ENCODE measurements around the gene C1orf105.
A peak's percentile ranks its signal among the peaks of the same experiment; 100 is the strongest.
"Not testable (repeated sequence)": the region's sequence is repeated elsewhere in the genome, so short reads cannot be mapped to it uniquely, and the experiment has no call there.

The C1orf105 gene

GRCh38 chr1:172420385-172420784 is at the start of gene C1orf105:
C1orf105 (plus strand) TSS chr1:172420685; CDS start chr1:172420886, 201 bp downstream.
- H3K4me1 ChIP-seq (ENCODE audit: control insufficient read depth, insufficient read depth, low read length), result no peaks in the 10 kb centered on the region
- H3K27ac ChIP-seq (ENCODE audit: low read depth, low read length), result no peak within 1 kb of the TSS
- H3K27me3 ChIP-seq (ENCODE audit: control insufficient read depth, insufficient read depth, low read length), result no peaks in the 10 kb centered on the region
- no peak within 1 kb of the TSS for H3K9ac ChIP-seq (ENCODE audit: low read length)
- H3K4me3 ChIP-seq (ENCODE audit: low read length), result no peak within 1 kb of the TSS
- no peaks in the 10 kb centered on the region for H3K36me3 ChIP-seq (ENCODE audit: control insufficient read depth, insufficient read depth, low read length)

GRCh38 chr1:172371646-172372045 is 48.8 kb upstream of the C1orf105 start:
- H3K9ac ChIP-seq (ENCODE audit: low read length); H3K27me3 ChIP-seq (ENCODE audit: control insufficient read depth, insufficient read depth, low read length); H3K27ac ChIP-seq (ENCODE audit: low read depth, low read length); H3K4me1 ChIP-seq (ENCODE audit: control insufficient read depth, insufficient read depth, low read length); H3K36me3 ChIP-seq (ENCODE audit: control insufficient read depth, insufficient read depth, low read length); H3K4me3 ChIP-seq (ENCODE audit: low read length): not testable (repeated sequence)

GRCh38 chr1:172373864-172374263 is 46.6 kb upstream of the C1orf105 start:
- H3K36me3 ChIP-seq (ENCODE audit: control insufficient read depth, insufficient read depth, low read length), result no peaks in the 10 kb centered on the region
- H3K4me1 ChIP-seq (ENCODE audit: control insufficient read depth, insufficient read depth, low read length), result no peaks in the 10 kb centered on the region
- no peak overlapping the region for H3K9ac ChIP-seq (ENCODE audit: low read length)
- no peak overlapping the region for H3K27ac ChIP-seq (ENCODE audit: low read depth, low read length)
- no peaks in the 10 kb centered on the region for H3K27me3 ChIP-seq (ENCODE audit: control insufficient read depth, insufficient read depth, low read length)
- H3K4me3 ChIP-seq (ENCODE audit: low read length), result no peak overlapping the region

- no peak overlapping the region for H3K9ac ChIP-seq (ENCODE audit: low read length)
- no peak overlapping the region for H3K4me3 ChIP-seq (ENCODE audit: low read length)
- H3K36me3 ChIP-seq (ENCODE audit: control insufficient read depth, insufficient read depth, low read length), result no peaks in the 10 kb centered on the region
- no peak overlapping the region for H3K27ac ChIP-seq (ENCODE audit: low read depth, low read length)
- no peaks in the 10 kb centered on the region for H3K27me3 ChIP-seq (ENCODE audit: control insufficient read depth, insufficient read depth, low read length)
- H3K4me1 ChIP-seq (ENCODE audit: control insufficient read depth, insufficient read depth, low read length), result no peaks in the 10 kb centered on the region
Measured at GRCh38 chr1:172375211-172375631, 45.3 kb upstream of the C1orf105 start.

GRCh38 chr1:172376431-172376830 is 44.1 kb upstream of the C1orf105 start:
- H3K36me3 ChIP-seq (ENCODE audit: control insufficient read depth, insufficient read depth, low read length), result no peaks in the 10 kb centered on the region
- no peak overlapping the region for H3K9ac ChIP-seq (ENCODE audit: low read length)
- no peak overlapping the region for H3K27ac ChIP-seq (ENCODE audit: low read depth, low read length)
- no peaks in the 10 kb centered on the region for H3K27me3 ChIP-seq (ENCODE audit: control insufficient read depth, insufficient read depth, low read length)
- H3K4me1 ChIP-seq (ENCODE audit: control insufficient read depth, insufficient read depth, low read length), result no peaks in the 10 kb centered on the region
- no peak overlapping the region for H3K4me3 ChIP-seq (ENCODE audit: low read length)

GRCh38 chr1:172377565-172377964 is 42.9 kb upstream of the C1orf105 start:
- no peak overlapping the region for H3K9ac ChIP-seq (ENCODE audit: low read length)
- H3K4me1 ChIP-seq (ENCODE audit: control insufficient read depth, insufficient read depth, low read length), result no peaks in the 10 kb centered on the region
- no peaks in the 10 kb centered on the region for H3K36me3 ChIP-seq (ENCODE audit: control insufficient read depth, insufficient read depth, low read length)
- H3K4me3 ChIP-seq (ENCODE audit: low read length), result no peak overlapping the region
- no peaks in the 10 kb centered on the region for H3K27me3 ChIP-seq (ENCODE audit: control insufficient read depth, insufficient read depth, low read length)
- no peak overlapping the region for H3K27ac ChIP-seq (ENCODE audit: low read depth, low read length)

GRCh38 chr1:172378109-172378760 is 42.2 kb upstream of the C1orf105 start:
- Histone ChIP-seq H3K27ac (ENCODE audit: low read depth, low read length) (no peak overlapping the region), H3K4me3 (ENCODE audit: low read length) (no peak overlapping the region), H3K9ac (ENCODE audit: low read length) (no peak overlapping the region), H3K36me3 (ENCODE audit: control insufficient read depth, insufficient read depth, low read length) (no peaks in the 10 kb centered on the region), H3K4me1 (ENCODE audit: control insufficient read depth, insufficient read depth, low read length) (peaks cover 6% of the 10 kb centered on the region), H3K27me3 (ENCODE audit: control insufficient read depth, insufficient read depth, low read length) (no peaks in the 10 kb centered on the region)

- no peak overlapping the region for H3K4me3 ChIP-seq (ENCODE audit: low read length)
- no peaks in the 10 kb centered on the region for H3K36me3 ChIP-seq (ENCODE audit: control insufficient read depth, insufficient read depth, low read length)
- H3K4me1 ChIP-seq (ENCODE audit: control insufficient read depth, insufficient read depth, low read length), result peaks cover 13% of the 10 kb centered on the region
- H3K27ac ChIP-seq (ENCODE audit: low read depth, low read length), result no peak overlapping the region
- H3K27me3 ChIP-seq (ENCODE audit: control insufficient read depth, insufficient read depth, low read length), result no peaks in the 10 kb centered on the region
- no peak overlapping the region for H3K9ac ChIP-seq (ENCODE audit: low read length)
Measured at GRCh38 chr1:172380441-172381244, 39.8 kb upstream of the C1orf105 start.

GRCh38 chr1:172381946-172382345 is 38.5 kb upstream of the C1orf105 start:
- H3K27ac ChIP-seq (ENCODE audit: low read depth, low read length), result peak overlapping the region; percentile 3
- H3K36me3 ChIP-seq (ENCODE audit: control insufficient read depth, insufficient read depth, low read length), result no peaks in the 10 kb centered on the region
- H3K27me3 ChIP-seq (ENCODE audit: control insufficient read depth, insufficient read depth, low read length), result no peaks in the 10 kb centered on the region
- H3K4me3 ChIP-seq (ENCODE audit: low read length), result no peak overlapping the region
- peaks cover 13% of the 10 kb centered on the region for H3K4me1 ChIP-seq (ENCODE audit: control insufficient read depth, insufficient read depth, low read length)
- no peak overlapping the region for H3K9ac ChIP-seq (ENCODE audit: low read length)

GRCh38 chr1:172382406-172382805 is 38.1 kb upstream of the C1orf105 start:
- Histone ChIP-seq H3K9ac (ENCODE audit: low read length) (no peak overlapping the region), H3K4me3 (ENCODE audit: low read length) (no peak overlapping the region), H3K27ac (ENCODE audit: low read depth, low read length) (peak overlapping the region; percentile 3), H3K27me3 (ENCODE audit: control insufficient read depth, insufficient read depth, low read length) (no peaks in the 10 kb centered on the region), H3K36me3 (ENCODE audit: control insufficient read depth, insufficient read depth, low read length) (no peaks in the 10 kb centered on the region), H3K4me1 (ENCODE audit: control insufficient read depth, insufficient read depth, low read length) (peaks cover 13% of the 10 kb centered on the region)

GRCh38 chr1:172382990-172383389 is 37.5 kb upstream of the C1orf105 start:
- Histone ChIP-seq H3K4me3 (ENCODE audit: low read length) (no peak overlapping the region), H3K4me1 (ENCODE audit: control insufficient read depth, insufficient read depth, low read length) (peaks cover 13% of the 10 kb centered on the region), H3K27ac (ENCODE audit: low read depth, low read length) (peak overlapping the region; percentile 66), H3K9ac (ENCODE audit: low read length) (no peak overlapping the region), H3K27me3 (ENCODE audit: control insufficient read depth, insufficient read depth, low read length) (no peaks in the 10 kb centered on the region), H3K36me3 (ENCODE audit: control insufficient read depth, insufficient read depth, low read length) (no peaks in the 10 kb centered on the region)

GRCh38 chr1:172383536-172383935 is 36.9 kb upstream of the C1orf105 start:
- Histone ChIP-seq H3K36me3 (ENCODE audit: control insufficient read depth, insufficient read depth, low read length) (no peaks in the 10 kb centered on the region), H3K9ac (ENCODE audit: low read length) (no peak overlapping the region), H3K4me3 (ENCODE audit: low read length) (no peak overlapping the region), H3K27me3 (ENCODE audit: control insufficient read depth, insufficient read depth, low read length) (no peaks in the 10 kb centered on the region), H3K27ac (ENCODE audit: low read depth, low read length) (peak overlapping the region; percentile 66), H3K4me1 (ENCODE audit: control insufficient read depth, insufficient read depth, low read length) (peaks cover 13% of the 10 kb centered on the region)

- Histone ChIP-seq H3K4me3 (ENCODE audit: low read length) (no peak overlapping the region), H3K36me3 (ENCODE audit: control insufficient read depth, insufficient read depth, low read length) (no peaks in the 10 kb centered on the region), H3K4me1 (ENCODE audit: control insufficient read depth, insufficient read depth, low read length) (peaks cover 13% of the 10 kb centered on the region), H3K27me3 (ENCODE audit: control insufficient read depth, insufficient read depth, low read length) (no peaks in the 10 kb centered on the region), H3K27ac (ENCODE audit: low read depth, low read length) (no peak overlapping the region), H3K9ac (ENCODE audit: low read length) (no peak overlapping the region)
Measured at GRCh38 chr1:172384656-172385055, 35.8 kb upstream of the C1orf105 start.
